ENCODE results near the gene MCRIP1. TPM values are rescaled to one million over a fixed set of nuclear protein-coding genes. Genes with fewer than 3 reads are reported as not detected.

The MCRIP1 gene
- total and polyA plus RNA-seq, 2 of the 4 experiments (the other 2 are of a cell fraction): 56.5 to 164 TPM

DNA sequence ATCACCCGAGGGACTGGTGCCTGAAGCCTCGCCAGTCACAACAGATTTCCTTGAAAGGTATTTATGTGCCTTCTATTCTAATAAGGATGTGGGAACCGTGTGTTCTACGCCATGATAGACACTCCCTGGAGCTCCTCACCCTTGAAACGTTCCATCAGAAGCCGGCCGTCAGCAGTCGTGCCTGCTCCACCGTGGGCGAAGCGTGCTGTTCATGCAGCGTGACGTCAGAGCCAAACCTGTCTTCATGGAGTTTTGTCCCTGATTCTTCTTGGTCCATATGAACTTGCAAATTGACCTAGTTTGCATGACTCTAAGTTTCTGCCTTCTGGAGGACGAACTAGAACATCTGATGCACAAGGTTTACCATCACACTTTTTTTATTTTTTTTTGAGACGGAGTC, 6.2 kb upstream of the MCRIP1 start:
- TF ChIP-seq NFE2L2 (IDR thresholded peaks at IDR 0.05; ENCODE audit: low read depth, low read length): no peak
- TF ChIP-seq, protein P1, sequence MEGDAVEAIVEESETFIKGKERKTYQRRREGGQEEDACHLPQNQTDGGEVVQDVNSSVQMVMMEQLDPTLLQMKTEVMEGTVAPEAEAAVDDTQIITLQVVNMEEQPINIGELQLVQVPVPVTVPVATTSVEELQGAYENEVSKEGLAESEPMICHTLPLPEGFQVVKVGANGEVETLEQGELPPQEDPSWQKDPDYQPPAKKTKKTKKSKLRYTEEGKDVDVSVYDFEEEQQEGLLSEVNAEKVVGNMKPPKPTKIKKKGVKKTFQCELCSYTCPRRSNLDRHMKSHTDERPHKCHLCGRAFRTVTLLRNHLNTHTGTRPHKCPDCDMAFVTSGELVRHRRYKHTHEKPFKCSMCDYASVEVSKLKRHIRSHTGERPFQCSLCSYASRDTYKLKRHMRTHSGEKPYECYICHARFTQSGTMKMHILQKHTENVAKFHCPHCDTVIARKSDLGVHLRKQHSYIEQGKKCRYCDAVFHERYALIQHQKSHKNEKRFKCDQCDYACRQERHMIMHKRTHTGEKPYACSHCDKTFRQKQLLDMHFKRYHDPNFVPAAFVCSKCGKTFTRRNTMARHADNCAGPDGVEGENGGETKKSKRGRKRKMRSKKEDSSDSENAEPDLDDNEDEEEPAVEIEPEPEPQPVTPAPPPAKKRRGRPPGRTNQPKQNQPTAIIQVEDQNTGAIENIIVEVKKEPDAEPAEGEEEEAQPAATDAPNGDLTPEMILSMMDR (conservative IDR thresholded peaks at IDR 0.05; ENCODE audit: low read depth, low read length): no peak
- TF ChIP-seq MAFK (IDR thresholded peaks at IDR 0.05; ENCODE audit: low read depth, low read length): no peak
- Histone ChIP-seq H2AK9ac (replicated peaks; ENCODE audit: low read depth, low read length, poor library complexity) (no peak overlapping the region), H3K9ac (ENCODE audit: low read depth, low read length) (no peak overlapping the region), H3K56ac (ENCODE audit: extremely low read depth, insufficient read depth, low read length) (no peak overlapping the region), H3K14ac (replicated peaks; ENCODE audit: low read depth, low read length) (no peak overlapping the region), H3K9me1 (ENCODE audit: insufficient read depth, low read length) (peaks cover 6% of the 10 kb centered on the region; the same call in 1 of the 2 replicates), H2BK20ac (ENCODE audit: low read depth, low read length) (no peak overlapping the region), H2AFZ (replicated peaks; ENCODE audit: low read length, poor library complexity) (no peak overlapping the region), H3K27me3 (ENCODE audit: control insufficient read depth, insufficient read depth, low read length) (no peaks in the 10 kb centered on the region), H2BK15ac (ENCODE audit: low read depth, low read length) (no peak overlapping the region), H3K79me1 (ENCODE audit: low read depth in 1 of 2, low read length in 2 of 2) (peaks cover 2 to 4% of the 10 kb centered on the region in 2 experiments; a peak in 3 of 4 replicates), H2BK5ac (ENCODE audit: low read depth, low read length, poor library complexity, severe bottlenecking) (no peak overlapping the region), H3K4me2 (ENCODE audit: low read depth, low read length) (no peak overlapping the region), H3K4me3 (ENCODE audit: insufficient read depth, low read depth, low read length) (no peak overlapping the region), H3K36me3 (ENCODE audit: control insufficient read depth, insufficient read depth, low read length) (peaks cover 22% of the 10 kb centered on the region), H3K4me1 (ENCODE audit: control insufficient read depth, insufficient read depth, low read length) (no peaks in the 10 kb centered on the region; the same call in 1 of the 2 replicates), H3K23ac (ENCODE audit: low read depth, low read length) (no peak overlapping the region), H4K5ac (ENCODE audit: low read depth, low read length) (no peak overlapping the region), H4K8ac (ENCODE audit: low read depth in 2 of 2, low read length in 2 of 2) (no peak overlapping the region), H3K9me3 (ENCODE audit: control insufficient read depth, insufficient read depth, low read length) (no peaks in the 10 kb centered on the region), H2AK5ac (ENCODE audit: low read depth, low read length) (no peak overlapping the region), H4K20me1 (ENCODE audit: insufficient read depth, low read length) (peaks cover 19% of the 10 kb centered on the region), H3K4ac (ENCODE audit: low read depth, low read length) (no peak overlapping the region), H3K18ac (ENCODE audit: low read depth, low read length) (no peak overlapping the region), H3K27ac (ENCODE audit: insufficient read depth, low read length) (no peak overlapping the region), H4K91ac (ENCODE audit: insufficient read depth, low read depth, low read length) (no peak overlapping the region), H2BK120ac (ENCODE audit: low read depth, low read length) (no peak overlapping the region)
- ATAC-seq (ENCODE audit: low read depth) (no peak), DNase-seq (no peak)
- ChIA-PET CTCF (no interaction called here), POLR2A (ENCODE audit: unreplicated experiment) (no interaction called here)
- intact Hi-C loops (cut with micrococcal nuclease): no loop called here
- dilution Hi-C loops (cut with HindIII; ENCODE audit: low sequenced_read_pairs, unreplicated experiment): no loop called here
- BruUV-seq (replicated peaks): no TSS peak
- WGBS, 2 experiments (ENCODE audit: extremely low coverage in 2 of 2, insufficient read length in 1 of 2): 91% methylated on average over 11 of the region's 15 CpGs; no CpG with 5 or more reads in 1 of the 2 experiments
- in situ Hi-C loops (cut with MboI; ENCODE audit: low sequenced_read_pairs): no loop called here
